Stimulated activated CD4-positive, alpha-beta T cell treated with anti-CD3 and anti-CD28 coated beads, Interleukin-15, amount 100 ng/mL, for 24 hours (primary cell): ENCODE measurements around the gene PEPD.

Experiments
- DNase-seq: peaks from one replicate; pipeline ENCODE4 v3.0.0-alpha.2; 2020

PEPD gene

GRCh38 chr19:33347300-33347699 lies 174.3 kb downstream of the PEPD start:
- no peak for DNase-seq

DNA sequence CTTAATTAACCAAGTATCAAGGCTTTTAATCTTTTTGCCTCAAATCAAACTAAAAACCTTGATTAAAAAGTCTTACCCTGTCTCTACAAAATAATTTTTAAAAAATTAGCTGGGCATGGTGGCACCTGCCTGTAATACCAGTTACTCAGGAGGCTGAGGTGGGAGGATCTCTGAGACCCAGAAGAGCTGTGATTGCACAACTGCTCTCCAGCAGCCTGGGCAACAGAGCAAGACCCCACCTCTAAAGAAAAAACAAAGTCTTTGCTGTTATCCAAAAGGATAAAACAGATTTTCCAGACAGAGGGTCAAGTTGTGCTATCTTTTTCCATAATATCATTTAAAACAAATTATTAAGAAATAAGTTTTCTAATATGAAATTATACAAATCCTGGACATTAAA lies 174.9 kb downstream of the PEPD start:
- no peak for DNase-seq

GRCh38 chr19:33345163-33345562 lies 176.4 kb downstream of the PEPD start:
- DNase-seq, result no peak

- no peak for DNase-seq
These were observed 177.0 kb downstream of the PEPD start for GRCh38 chr19:33344573-33344925.

DNA sequence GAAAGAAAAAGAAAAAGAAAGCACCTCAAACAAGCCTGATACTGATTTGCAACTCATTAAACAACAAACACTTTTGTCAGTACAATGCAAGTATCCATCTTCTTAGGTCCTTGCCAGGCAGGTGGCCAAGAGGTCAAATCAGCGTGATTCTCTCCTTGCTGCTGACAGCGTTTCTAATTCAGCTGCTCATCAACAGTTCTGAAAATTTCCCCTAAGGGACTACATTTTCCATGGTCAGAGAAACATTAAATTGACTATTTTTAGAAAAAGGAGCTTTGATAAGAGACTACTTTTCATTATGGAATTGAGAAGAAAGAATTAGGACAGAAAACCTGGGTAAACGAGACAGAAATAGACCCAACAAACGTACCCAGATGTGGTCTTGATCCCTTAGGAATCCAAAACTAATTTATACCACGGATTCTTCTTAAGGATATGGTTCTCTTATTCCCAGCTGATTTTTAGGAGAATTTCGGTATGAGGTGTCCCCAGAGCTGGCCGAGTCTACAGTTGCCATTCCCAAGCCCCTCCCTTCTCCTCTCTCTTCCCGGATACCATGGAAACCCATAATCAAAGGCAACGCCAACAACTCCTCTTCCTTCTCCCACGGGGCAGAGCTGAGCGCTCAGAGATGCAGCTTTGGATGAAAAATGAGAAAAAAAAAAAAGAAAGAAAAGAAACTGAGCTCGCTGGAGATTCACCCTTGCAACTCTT lies 177.6 kb downstream of the PEPD start:
- DNase-seq, result no peak

DNA sequence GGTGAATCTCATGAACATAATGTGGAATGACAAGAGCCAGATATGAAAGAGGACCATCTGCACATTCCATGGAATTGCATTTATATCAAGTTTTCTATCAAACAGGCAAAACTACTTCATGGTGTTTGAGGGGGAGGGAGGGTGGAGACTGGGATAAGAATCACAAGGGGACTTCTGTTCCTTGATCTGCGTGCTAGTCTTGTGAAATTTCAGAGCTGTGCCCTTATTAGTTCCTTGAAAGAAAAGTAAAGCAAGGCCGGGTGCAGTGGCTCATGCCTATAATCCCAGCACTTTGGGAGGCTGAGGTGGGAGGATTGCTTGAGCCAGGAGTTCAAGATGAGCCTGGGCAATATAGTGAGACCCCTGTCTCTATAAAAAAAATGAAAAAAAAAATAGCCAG lies 178.3 kb downstream of the PEPD start:
- no peak for DNase-seq

- no peak for DNase-seq
These were observed 180.6 kb downstream of the PEPD start for GRCh38 chr19:33340991-33341390.

GRCh38 chr19:33339016-33339984 lies 182.3 kb downstream of the PEPD start:
- no peak for DNase-seq
